Subcutaneous abdominal adipose tissue (tissue), 5 donors: ENCODE results near the gene UBE3A.
A peak's percentile ranks its signal among the peaks of the same experiment; 100 is the strongest.

Experiments used
- H3K27ac ChIP-seq: one replicate; pipeline ENCODE4 v1.7.0; 2013; ENCODE audit warnings: low read depth, mild to moderate bottlenecking, inconsistent platforms, low read length, moderate library complexity
- H3K27me3 ChIP-seq, 5 donors: one replicate each; pipeline ENCODE4 v1.7.0; 2013; ENCODE audit warnings: low read length in 5 of 5, inconsistent platforms in 1 of 5; ENCODE audit not compliant: control insufficient read depth in 5 of 5, insufficient read depth in 4 of 5
- H3K36me3 ChIP-seq, 5 donors: one replicate each; pipeline ENCODE4 v1.7.0; 2013; ENCODE audit warnings: low read length in 5 of 5; ENCODE audit not compliant: control insufficient read depth in 5 of 5, insufficient read depth in 5 of 5
- H3K4me1 ChIP-seq, 5 donors: one replicate each; pipeline ENCODE4 v1.7.0; 2013; ENCODE audit warnings: low read length in 5 of 5, mild to moderate bottlenecking in 3 of 5, moderate library complexity in 1 of 5; ENCODE audit not compliant: control insufficient read depth in 5 of 5, insufficient read depth in 5 of 5
- H3K4me3 ChIP-seq, 5 donors: one replicate each; pipeline ENCODE4 v1.7.0; 2013; ENCODE audit warnings: low read length in 5 of 5, low read depth in 1 of 5
- H3K9ac ChIP-seq, 5 donors: one replicate each; pipeline ENCODE4 v1.7.0; 2013; ENCODE audit warnings: low read length in 5 of 5, mild to moderate bottlenecking in 4 of 5, moderate library complexity in 3 of 5
- H3K9me3 ChIP-seq, 5 donors: one replicate each; pipeline ENCODE4 v1.7.0; 2013; ENCODE audit warnings: low read length in 5 of 5; ENCODE audit not compliant: control insufficient read depth in 5 of 5
- donor health status: healthy.
- donor health status: healthy.
- donor health status: healthy.
- donor health status: healthy.
- donor health status: healthy.

The UBE3A gene

GRCh38 chr15:25331404-25331803, 107.4 kb downstream of the UBE3A start:
- no peaks in the 10 kb centered on the region for H3K27me3 ChIP-seq
- H3K36me3 ChIP-seq = peaks cover 5 to 18% (median 13%) of the 10 kb centered on the region in 5 donors
- H3K9ac ChIP-seq = no peak overlapping the region
- no peak overlapping the region for H3K27ac ChIP-seq
- no peaks in the 10 kb centered on the region for H3K4me1 ChIP-seq
- H3K9me3 ChIP-seq = peaks cover 0 to 3% (median 0%) of the 10 kb centered on the region in 5 donors
- H3K4me3 ChIP-seq = no peak overlapping the region

- Histone ChIP-seq H3K27ac (no peak overlapping the region), H3K9ac (no peak overlapping the region), H3K4me1 (no peaks in the 10 kb centered on the region), H3K9me3 (peaks cover 0 to 3% (median 0%) of the 10 kb centered on the region in 5 donors), H3K27me3 (no peaks in the 10 kb centered on the region), H3K36me3 (peaks cover 4 to 7% (median 5%) of the 10 kb centered on the region in 5 donors), H3K4me3 (no peak overlapping the region)
Observed at GRCh38 chr15:25329696-25330095, 109.1 kb downstream of the UBE3A start.

- H3K4me1 ChIP-seq = no peaks in the 10 kb centered on the region
- H3K27me3 ChIP-seq = no peaks in the 10 kb centered on the region
- no peak overlapping the region for H3K4me3 ChIP-seq
- peaks cover 0 to 4% (median 0%) of the 10 kb centered on the region in 5 donors for H3K9me3 ChIP-seq
- H3K27ac ChIP-seq = no peak overlapping the region
- H3K9ac ChIP-seq = no peak overlapping the region
- peaks cover 0 to 6% (median 0%) of the 10 kb centered on the region in 5 donors for H3K36me3 ChIP-seq
Observed at GRCh38 chr15:25327686-25328085, 111.1 kb downstream of the UBE3A start.

- no peak overlapping the region for H3K9ac ChIP-seq
- no peak overlapping the region for H3K4me3 ChIP-seq
- no peak overlapping the region for H3K27ac ChIP-seq
- H3K4me1 ChIP-seq = no peaks in the 10 kb centered on the region
- H3K36me3 ChIP-seq = peaks cover 0 to 6% (median 0%) of the 10 kb centered on the region in 5 donors
- peaks cover 0 to 8% (median 4%) of the 10 kb centered on the region in 5 donors for H3K9me3 ChIP-seq
- no peaks in the 10 kb centered on the region for H3K27me3 ChIP-seq
Observed at GRCh38 chr15:25325187-25325586, 113.6 kb downstream of the UBE3A start.

- Histone ChIP-seq H3K9ac (no peak overlapping the region), H3K27ac (no peak overlapping the region), H3K36me3 (peaks cover 0 to 6% (median 0%) of the 10 kb centered on the region in 5 donors)
Observed at GRCh38 chr15:25323420-25323819, 115.4 kb downstream of the UBE3A start.

GRCh38 chr15:25287823-25288222, 151.0 kb downstream of the UBE3A start:
- Histone ChIP-seq H3K4me3 (peak overlapping the region in 1 of 5 donors; percentile 14), H3K9me3 (peaks cover 0 to 29% (median 10%) of the 10 kb centered on the region in 5 donors), H3K36me3 (no peaks in the 10 kb centered on the region), H3K4me1 (no peaks in the 10 kb centered on the region), H3K9ac (no peak overlapping the region), H3K27me3 (no peaks in the 10 kb centered on the region), H3K27ac (no peak overlapping the region)

More at GRCh38 chr15:25323420-25323819, 115.4 kb downstream of the UBE3A start:
- H3K27me3 ChIP-seq = no peaks in the 10 kb centered on the region
- H3K9me3 ChIP-seq = peaks cover 0 to 8% (median 8%) of the 10 kb centered on the region in 5 donors
- H3K4me3 ChIP-seq = no peak overlapping the region
- H3K4me1 ChIP-seq = no peaks in the 10 kb centered on the region
